H9 (cell line): Measurements from ENCODE around the gene LDLRAD4. TPM values are rescaled to one million over a fixed set of nuclear protein-coding genes. Genes with fewer than 3 reads are reported as not detected.

Source experiments
- DNase-seq: peaks from one replicate; pipeline ENCODE4 v3.0.0-alpha.2; 2017
- H2AFZ ChIP-seq: one replicate; pipeline ENCODE4 v1.6.1; 2013; ENCODE audit warnings: mild to moderate bottlenecking, low read length, control low read depth, moderate library complexity
- H2AK5ac ChIP-seq: 2 replicates; pipeline ENCODE4 v1.6.1; 2013; ENCODE audit warnings: low read length, control low read depth, mixed read lengths; ENCODE audit not compliant: insufficient read length
- H2BK120ac ChIP-seq: one replicate; pipeline ENCODE4 v1.6.1; 2013; ENCODE audit warnings: low read depth, mild to moderate bottlenecking, low read length, control low read depth, inconsistent platforms; ENCODE audit not compliant: poor library complexity, severe bottlenecking
- H2BK12ac ChIP-seq: 2 replicates; pipeline ENCODE4 v1.6.1; 2013; ENCODE audit warnings: low read length, control low read depth, mixed read lengths, low read depth; ENCODE audit not compliant: insufficient read length
- H2BK15ac ChIP-seq: 2 replicates; pipeline ENCODE4 v1.6.1; 2013; ENCODE audit warnings: low read depth, low read length, control low read depth
- H2BK20ac ChIP-seq: one replicate; pipeline ENCODE4 v1.6.1; 2013; ENCODE audit warnings: low read depth, mild to moderate bottlenecking, low read length, control low read depth, inconsistent platforms; ENCODE audit not compliant: poor library complexity, severe bottlenecking
- H2BK5ac ChIP-seq: 2 replicates; pipeline ENCODE4 v1.6.1; 2013; ENCODE audit warnings: low read length, control low read depth, mixed read lengths; ENCODE audit not compliant: insufficient read length
- H3K14ac ChIP-seq: 2 replicates; pipeline ENCODE4 v1.6.1; 2013; ENCODE audit warnings: low read length, control low read depth; ENCODE audit not compliant: insufficient read depth
- H3K18ac ChIP-seq: 2 replicates; pipeline ENCODE4 v1.6.1; 2013; ENCODE audit warnings: low read depth, mild to moderate bottlenecking, mixed read lengths, low read length, control low read depth; ENCODE audit not compliant: insufficient read length
- H3K23ac ChIP-seq: 2 replicates; pipeline ENCODE4 v1.6.1; 2013; ENCODE audit warnings: low read length, control low read depth, mixed read lengths, low read depth; ENCODE audit not compliant: insufficient read length
- H3K23me2 ChIP-seq: 2 replicates; pipeline ENCODE4 v1.6.1; 2013; ENCODE audit warnings: low read depth, mild to moderate bottlenecking, mixed read lengths, low read length, control low read depth; ENCODE audit not compliant: insufficient read length, poor library complexity, severe bottlenecking
- H3K27ac ChIP-seq: 2 replicates; pipeline ENCODE4 v1.5.1; 2013; ENCODE audit warnings: low read length, control low read depth, mixed read lengths, low read depth; ENCODE audit not compliant: insufficient read length
- H3K27me3 ChIP-seq: 2 replicates; pipeline ENCODE4 v1.6.1; 2013; ENCODE audit warnings: low read length, control low read depth, inconsistent platforms; ENCODE audit not compliant: insufficient read depth
- H3K4ac ChIP-seq: 2 replicates; pipeline ENCODE4 v1.6.1; 2013; ENCODE audit warnings: low read depth, mild to moderate bottlenecking, control low read depth, inconsistent platforms, low read length, moderate library complexity
- H3K4me1 ChIP-seq: 2 replicates; pipeline ENCODE4 v1.6.1; 2013; ENCODE audit warnings: low read length, control low read depth, inconsistent platforms; ENCODE audit not compliant: insufficient read depth
- H3K4me2 ChIP-seq: 2 replicates; pipeline ENCODE4 v1.6.1; 2013; ENCODE audit warnings: low read length, control low read depth, mixed read lengths; ENCODE audit not compliant: insufficient read length, insufficient read depth
- H3K56ac ChIP-seq: 2 replicates; pipeline ENCODE4 v1.6.1; 2013; ENCODE audit warnings: low read depth, mild to moderate bottlenecking, mixed read lengths, low read length, control low read depth; ENCODE audit not compliant: insufficient read length
- H3K79me1 ChIP-seq: 2 replicates; pipeline ENCODE4 v1.6.1; 2013; ENCODE audit warnings: low read depth, mild to moderate bottlenecking, moderate library complexity, low read length, control low read depth, inconsistent platforms; ENCODE audit not compliant: insufficient read depth, poor library complexity, severe bottlenecking
- H3K79me2 ChIP-seq: 2 replicates; pipeline ENCODE4 v1.6.1; 2013; ENCODE audit warnings: low read length, control low read depth, inconsistent platforms; ENCODE audit not compliant: insufficient read depth
- H3K9ac ChIP-seq: 2 replicates; pipeline ENCODE4 v1.6.1; 2013; ENCODE audit warnings: low read length, control low read depth, mixed read lengths; ENCODE audit not compliant: insufficient read length; ENCODE audit errors: extremely low read depth
- H3K9me3 ChIP-seq: one replicate; pipeline ENCODE4 v1.6.1; 2013; ENCODE audit warnings: low read depth, low read length, inconsistent platforms; ENCODE audit not compliant: control insufficient read depth
- H3T11ph ChIP-seq: one replicate; pipeline ENCODE4 v1.6.1; 2013; ENCODE audit warnings: mild to moderate bottlenecking, low read length, control low read depth, inconsistent platforms
- H4K20me1 ChIP-seq: one replicate; pipeline ENCODE4 v1.6.1; 2013; ENCODE audit not compliant: control insufficient read depth, insufficient read length, insufficient read depth
- H4K5ac ChIP-seq: 2 replicates; pipeline ENCODE4 v1.6.1; 2013; ENCODE audit warnings: low read depth, mild to moderate bottlenecking, mixed read lengths, low read length, control low read depth; ENCODE audit not compliant: insufficient read length
- H4K8ac ChIP-seq: replicated peaks from 2 replicates; pipeline ENCODE4 v1.6.1; 2013; ENCODE audit warnings: low read length, control low read depth, mixed read lengths, low read depth; ENCODE audit not compliant: insufficient read length
- H4K91ac ChIP-seq: 2 replicates; pipeline ENCODE4 v1.6.1; 2013; ENCODE audit warnings: low read depth, mild to moderate bottlenecking, moderate library complexity, mixed read lengths, low read length, control low read depth; ENCODE audit not compliant: insufficient read length
- H3K27ac Mint-ChIP-seq, 3 experiments: 2 replicates in 2 of 3; 3 replicates in 1 of 3; pipeline ENCODE4 v1.8.0; 2020 to 2021; ENCODE audit warnings: mixed read lengths in 3 of 3, mild to moderate bottlenecking in 1 of 3, moderate library complexity in 1 of 3
- H3K27me3 Mint-ChIP-seq: 2 replicates; pipeline ENCODE4 v1.8.0; 2021; ENCODE audit warnings: low read depth, mild to moderate bottlenecking, moderate library complexity, mixed read lengths
- H3K36me3 Mint-ChIP-seq, 3 experiments: 2 replicates in 2 of 3; 3 replicates in 1 of 3; pipeline ENCODE4 v1.8.0; 2020 to 2021; ENCODE audit warnings: low read depth in 3 of 3, mixed read lengths in 3 of 3; ENCODE audit not compliant: insufficient read depth in 1 of 3
- H3K4me1 Mint-ChIP-seq, 2 experiments: 2 replicates each; pipeline ENCODE4 v1.8.0; 2020; ENCODE audit warnings: mixed read lengths in 2 of 2
- H3K4me3 Mint-ChIP-seq, 2 experiments: 2 replicates in 1 of 2; 3 replicates in 1 of 2; pipeline ENCODE4 v1.8.0; 2020 to 2021; ENCODE audit warnings: mild to moderate bottlenecking in 2 of 2, mixed read lengths in 2 of 2, moderate library complexity in 1 of 2
- H3K9me3 Mint-ChIP-seq, 2 experiments: 2 replicates in 1 of 2; 3 replicates in 1 of 2; pipeline ENCODE4 v1.8.0; 2020; ENCODE audit warnings: mild to moderate bottlenecking in 2 of 2, mixed read lengths in 2 of 2, moderate library complexity in 1 of 2
- CTCF ChIP-seq: fragments of 200-600 bp; sonication (generic); conservative IDR thresholded peaks from 3 replicates; pipeline ENCODE4 v1.8.0; 2021; ENCODE audit warnings: antibody characterized with exemption, mild to moderate bottlenecking
- WGBS: extraction: QIAGEN DNeasy Blood & Tissue Kit; methylation state at CpG from one replicate; pipeline ENCODE4 v1.1.7; 2013; ENCODE audit warnings: missing lambda C conversion rate, low lambda C conversion rate, mixed read lengths; ENCODE audit not compliant: insufficient read length; ENCODE audit errors: extremely low coverage; 5-methylcytosine and 5-hydroxymethylcytosine counted together
- total RNA-seq: library from RNA; stranded (reverse); gene quantifications from 2 replicates; pipeline ENCODE4 v1.2.1, GENCODE V29; 2021

LDLRAD4 gene
- total RNA-seq, 1 experiment from 2014 or later = 3.9 TPM

- no peak overlapping the region for H3K23ac ChIP-seq
- Mint-ChIP-seq H3K4me3 (no peak overlapping the region), H3K36me3 (no peaks in the 10 kb centered on the region), H3K27ac (peak overlapping the region in 1 of 3 experiments; percentile 79; a peak in 2 of 7 replicates), H3K9me3 (no peaks in the 10 kb centered on the region), H3K4me1 (peaks cover 65 to 72% of the 10 kb centered on the region in 2 experiments), H3K27me3 (peaks cover 65% of the 10 kb centered on the region)
- no peak overlapping the region for H3K9ac ChIP-seq
- no peak overlapping the region for H3K4me2 ChIP-seq
- no peaks in the 10 kb centered on the region for H3K23me2 ChIP-seq
- H3K79me1 ChIP-seq = no peaks in the 10 kb centered on the region
- H3K79me2 ChIP-seq = no peaks in the 10 kb centered on the region
- H2BK5ac ChIP-seq = no peak overlapping the region
- no peak overlapping the region for H2AFZ ChIP-seq
- no peak overlapping the region for H3K4ac ChIP-seq
- no peak overlapping the region for H2BK15ac ChIP-seq
- H4K5ac ChIP-seq = no peak overlapping the region
- no peak overlapping the region for H3K18ac ChIP-seq
- H3K27me3 ChIP-seq = no peaks in the 10 kb centered on the region
- no peak overlapping the region for H3K56ac ChIP-seq
- H4K20me1 ChIP-seq = no peaks in the 10 kb centered on the region
- H4K91ac ChIP-seq = no peak overlapping the region
- H3K9me3 ChIP-seq = no peaks in the 10 kb centered on the region
- H2BK12ac ChIP-seq = no peak overlapping the region
- no peak overlapping the region for H4K8ac ChIP-seq
- WGBS = no CpG with 5 or more reads among the region's 10 CpGs
- H2BK20ac ChIP-seq = no peak overlapping the region
- H2AK5ac ChIP-seq = no peak overlapping the region
- H3K27ac ChIP-seq = no peak overlapping the region
- no peak overlapping the region for H2BK120ac ChIP-seq
- no peak for TF ChIP-seq CTCF
- no peak for DNase-seq
- H3T11ph ChIP-seq = no peak overlapping the region
- H3K4me1 ChIP-seq = peaks cover 11% of the 10 kb centered on the region; the same call in 1 of the 2 replicates
- peak overlapping the region; percentile 14; the same call in 1 of the 2 replicates for H3K14ac ChIP-seq
These were observed 232.0 kb downstream of the LDLRAD4 start for GRCh38 chr18:13450289-13451212.
